ENCODE measurements around the gene AFF2.

- TF ChIP-seq CTCF (IDR thresholded peaks at IDR 0.05 in 4 of 5, conservative IDR thresholded peaks at IDR 0.05 in 1 of 5) (no peak), POLR2A (IDR thresholded peaks at IDR 0.05) (no peak)
These were observed 199.6 kb downstream of the AFF2 start for GRCh38 chrX:148700021-148700420.
